Measurements from ENCODE around the gene DBH. TPM values are rescaled to one million over a fixed set of nuclear protein-coding genes. Genes with fewer than 3 reads are reported as not detected.
"Not testable (repeated sequence)": the region's sequence is repeated elsewhere in the genome, so short reads cannot be mapped to it uniquely, and the experiment has no call there.

The DBH gene
- total RNA-seq, 1 experiment from 2014 or later: not detected

DNA sequence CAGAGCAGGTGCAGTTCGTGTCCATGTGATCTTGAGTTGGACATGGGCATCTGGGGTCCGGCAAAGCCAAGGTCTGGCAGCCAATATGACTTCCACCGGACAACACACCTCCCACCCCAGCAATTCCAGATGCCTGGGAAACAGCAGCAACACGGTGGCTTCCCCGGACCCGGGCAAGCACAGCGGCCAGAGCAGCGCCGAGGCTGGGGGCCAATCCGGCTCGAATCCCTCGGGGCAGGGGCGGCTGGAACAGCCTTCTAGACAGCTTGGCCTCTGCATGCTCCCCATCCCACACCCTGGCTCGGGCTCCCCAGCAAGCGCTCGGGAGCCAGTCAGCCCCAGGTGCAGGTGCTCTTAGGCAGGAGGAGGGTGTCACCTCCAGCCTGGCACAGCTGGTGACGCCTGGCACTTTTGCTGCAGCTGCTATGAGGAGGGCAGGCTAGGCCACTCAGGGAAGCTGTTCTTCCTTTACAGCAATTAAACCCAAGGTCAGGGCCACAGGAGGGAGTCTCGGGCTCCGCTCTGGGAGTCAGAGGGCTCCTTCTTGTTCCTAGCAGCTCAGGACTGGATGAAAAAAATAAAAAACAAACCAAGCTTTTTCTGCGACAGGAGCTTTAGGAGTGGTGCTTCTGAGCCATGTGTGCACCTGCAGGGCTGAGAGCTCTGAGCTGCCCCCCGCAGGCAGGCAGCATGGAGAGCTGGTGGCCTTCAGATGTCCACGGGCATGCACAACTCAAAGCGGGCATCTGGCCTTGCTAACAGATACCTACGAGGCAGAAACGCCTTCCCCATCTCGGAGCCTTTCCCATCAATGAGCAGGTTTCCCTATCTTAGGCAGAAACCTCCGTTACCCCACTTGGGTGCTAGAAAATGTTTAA lies 28.2 kb downstream of the DBH start:
- Histone ChIP-seq H3K4me3 (no peak overlapping the region), H3K9me3 (no peaks in the 10 kb centered on the region), H3K27me3 (peaks cover 15% of the 10 kb centered on the region), H3K36me3 (no peaks in the 10 kb centered on the region)
- DNase-seq: no peak

DNA sequence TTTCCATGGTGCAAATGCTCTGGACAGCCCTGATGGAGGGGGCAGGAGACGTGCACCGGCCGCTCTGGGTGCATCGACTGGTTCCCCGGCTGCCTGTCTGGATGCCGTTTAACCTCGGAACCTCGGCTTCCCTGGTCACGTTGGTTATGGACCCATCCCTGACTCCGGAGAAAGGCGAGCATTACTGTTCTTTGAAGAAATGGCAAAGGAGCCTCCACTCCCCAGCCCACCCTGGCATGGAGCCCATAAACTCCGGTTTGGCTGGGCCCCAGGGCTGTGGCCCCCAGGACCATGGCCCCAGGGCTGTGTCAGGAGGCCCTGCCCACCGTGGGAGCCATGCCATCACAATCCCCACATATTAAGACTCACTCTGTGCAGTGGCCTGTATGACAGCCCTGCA lies 28.9 kb downstream of the DBH start:
- DNase-seq: no peak
- H3K36me3 ChIP-seq: no peaks in the 10 kb centered on the region
- no peaks in the 10 kb centered on the region for H3K9me3 ChIP-seq
- H3K4me3 ChIP-seq: no peak overlapping the region
- H3K27me3 ChIP-seq: peaks cover 15% of the 10 kb centered on the region

DNA sequence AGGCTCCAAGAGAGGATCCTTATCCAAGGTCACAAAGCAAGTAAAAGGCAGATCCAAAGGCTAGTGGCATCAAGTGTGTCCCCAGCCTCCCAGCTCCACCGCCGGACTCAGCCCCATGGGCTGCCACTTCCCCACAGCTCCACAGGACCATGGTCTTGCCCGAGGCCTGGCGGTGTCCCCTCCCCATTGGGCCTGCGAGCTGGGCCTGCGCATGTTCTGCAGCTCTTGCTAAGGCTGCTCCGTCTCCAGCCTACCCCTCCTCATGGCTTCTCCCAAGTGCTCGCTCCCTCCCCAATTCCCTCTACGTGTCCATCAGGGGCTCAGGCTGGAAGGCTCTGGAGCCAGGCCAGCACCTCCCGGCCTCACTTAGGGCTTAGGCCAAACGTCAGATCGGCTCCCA lies 29.4 kb downstream of the DBH start:
- H3K9me3 ChIP-seq: no peaks in the 10 kb centered on the region

DNA sequence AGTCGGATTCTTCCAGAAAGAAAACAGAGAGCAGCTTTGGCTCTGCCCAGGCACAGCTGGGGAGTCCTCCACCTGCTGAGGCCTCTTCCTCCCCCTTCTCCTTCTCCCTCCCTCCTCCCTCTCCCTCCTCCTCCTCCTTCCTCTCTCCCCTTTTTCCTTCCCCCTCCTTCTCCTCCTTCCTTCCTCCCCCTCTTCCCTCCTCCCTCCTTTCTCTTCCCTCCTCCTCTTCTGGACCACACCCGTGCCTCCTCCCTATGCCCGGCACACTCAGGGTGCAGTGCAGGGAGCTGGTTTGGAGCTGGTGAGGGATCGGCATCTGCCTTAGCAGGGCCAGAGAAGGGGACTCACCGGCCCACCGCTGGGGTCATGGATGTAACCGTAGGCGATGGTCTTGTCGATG lies 30.2 kb downstream of the DBH start:
- H3K36me3 ChIP-seq: no peaks in the 10 kb centered on the region
- no peaks in the 10 kb centered on the region for H3K9me3 ChIP-seq
- H3K27me3 ChIP-seq: peaks cover 14% of the 10 kb centered on the region
- no peak overlapping the region for H3K4me3 ChIP-seq
- DNase-seq: no peak

More for the DNA sequence above, 29.4 kb downstream of the DBH start:
- DNase-seq: no peak
- peaks cover 15% of the 10 kb centered on the region for H3K27me3 ChIP-seq
- H3K36me3 ChIP-seq: no peaks in the 10 kb centered on the region
- H3K4me3 ChIP-seq: no peak overlapping the region

DNA sequence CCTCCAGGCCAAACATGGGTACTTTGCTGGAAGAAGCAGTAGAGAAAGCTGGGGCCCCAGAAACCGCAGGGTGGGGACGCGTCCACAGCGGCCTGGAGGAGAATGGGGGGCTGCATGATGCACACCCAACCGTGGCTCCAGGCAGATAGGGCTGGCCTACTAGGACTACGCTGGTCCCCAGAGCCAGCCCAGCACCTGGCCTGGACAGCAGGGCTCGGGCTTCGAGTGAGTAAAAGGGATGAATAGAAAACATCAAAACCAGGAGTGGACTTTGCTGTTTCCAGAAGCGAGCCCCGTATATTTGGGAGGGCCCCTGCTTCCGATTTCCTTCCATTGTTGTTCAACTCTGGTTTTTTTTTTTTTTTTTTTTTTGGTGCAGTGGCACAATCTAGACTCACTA lies 30.7 kb downstream of the DBH start:
- peaks cover 9% of the 10 kb centered on the region for H3K27me3 ChIP-seq
- no peaks in the 10 kb centered on the region for H3K36me3 ChIP-seq
- DNase-seq: no peak
- no peaks in the 10 kb centered on the region for H3K9me3 ChIP-seq
- H3K4me3 ChIP-seq: no peak overlapping the region

DNA sequence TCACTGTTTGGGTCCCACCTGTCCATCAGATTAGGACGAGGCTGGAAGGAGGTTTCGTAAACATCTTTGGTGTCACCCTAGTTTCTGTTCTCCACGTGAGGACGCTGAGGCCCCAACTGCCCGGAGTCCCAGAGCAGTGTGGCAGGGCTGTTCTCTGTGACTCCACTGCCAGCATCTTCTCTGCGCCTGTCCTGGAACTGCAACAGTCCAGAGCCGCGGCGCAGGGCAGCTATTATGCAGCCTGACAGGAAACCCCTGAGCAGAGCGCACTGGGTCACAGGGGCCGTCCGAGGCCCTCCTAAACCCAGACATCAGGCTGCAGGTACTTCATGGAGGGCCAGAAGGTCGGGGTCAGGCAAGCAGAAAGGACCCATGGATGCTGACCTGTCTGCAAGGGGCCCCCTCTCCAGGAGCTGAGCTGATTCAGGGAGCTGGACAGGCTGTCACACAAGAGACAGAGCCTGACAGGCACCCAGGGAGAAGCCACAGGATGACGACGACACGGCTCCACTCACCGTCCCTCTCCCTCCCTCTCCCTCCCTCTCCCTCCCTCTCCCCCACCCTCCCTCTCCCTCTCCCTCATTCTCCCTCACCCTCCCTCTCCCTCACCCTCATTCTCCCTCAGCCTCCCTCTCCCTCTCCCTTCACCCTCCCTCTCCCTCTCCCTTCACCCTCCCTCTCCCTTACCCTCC lies 31.7 kb downstream of the DBH start:
- H3K36me3 ChIP-seq: no peaks in the 10 kb centered on the region
- H3K27me3 ChIP-seq: no peaks in the 10 kb centered on the region
- no peak overlapping the region for H3K4me3 ChIP-seq
- H3K9me3 ChIP-seq: no peaks in the 10 kb centered on the region
- no peak for DNase-seq

DNA sequence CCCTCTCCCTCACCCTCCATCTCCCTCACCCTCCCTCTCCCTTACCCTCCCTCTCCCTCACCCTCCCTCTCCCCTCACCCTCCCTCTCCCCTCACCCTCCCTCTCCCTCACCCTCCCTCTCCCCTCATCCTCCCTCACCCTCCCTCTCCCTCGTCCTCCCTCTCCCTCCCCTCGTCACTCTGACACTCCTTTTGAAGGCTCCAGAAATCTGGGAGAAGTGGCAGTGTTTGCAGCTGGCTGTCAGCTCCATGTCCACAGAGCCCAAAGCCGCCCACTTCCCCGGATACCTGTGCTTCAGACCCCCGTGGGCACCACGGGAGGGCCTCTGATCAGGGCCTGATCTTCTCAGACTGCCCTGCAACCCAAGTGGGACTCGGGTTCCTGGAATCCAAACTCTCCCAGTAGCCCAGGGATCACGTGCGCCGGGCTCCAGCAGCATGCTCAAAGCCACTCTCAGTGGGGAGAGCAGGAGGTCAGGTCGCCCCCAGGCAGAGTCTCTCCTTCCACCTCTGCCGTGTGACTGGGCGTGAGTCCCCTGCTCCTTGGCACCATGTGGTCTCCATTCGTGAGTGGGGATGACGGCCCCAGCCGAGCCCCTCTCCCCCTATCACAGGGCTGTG lies 33.1 kb downstream of the DBH start:
- DNase-seq: no peak
- Histone ChIP-seq H3K27me3 (no peaks in the 10 kb centered on the region), H3K36me3 (no peaks in the 10 kb centered on the region), H3K9me3 (no peaks in the 10 kb centered on the region), H3K4me3 (no peak overlapping the region)

DNA sequence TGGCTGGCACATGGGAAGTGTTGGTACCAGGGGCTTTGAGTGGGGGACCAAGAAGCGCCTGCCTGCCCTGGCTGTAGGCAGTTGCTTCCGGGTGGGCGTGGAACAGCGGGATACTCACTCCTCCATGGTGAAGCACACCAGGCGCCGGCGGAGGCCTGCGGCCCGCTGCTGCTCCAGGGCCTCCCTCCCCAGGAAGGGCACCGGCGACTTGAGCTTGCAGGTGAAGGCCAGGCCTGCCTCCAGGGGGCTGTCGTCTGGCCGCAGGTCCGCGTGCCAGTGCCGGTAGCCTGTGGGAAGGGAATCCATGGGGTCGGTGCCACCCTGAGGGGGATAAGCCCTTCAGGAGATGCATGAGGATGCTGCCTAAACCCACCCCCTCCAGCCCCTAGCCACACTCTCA lies 34.3 kb downstream of the DBH start:
- H3K27me3 ChIP-seq: no peaks in the 10 kb centered on the region

DNA sequence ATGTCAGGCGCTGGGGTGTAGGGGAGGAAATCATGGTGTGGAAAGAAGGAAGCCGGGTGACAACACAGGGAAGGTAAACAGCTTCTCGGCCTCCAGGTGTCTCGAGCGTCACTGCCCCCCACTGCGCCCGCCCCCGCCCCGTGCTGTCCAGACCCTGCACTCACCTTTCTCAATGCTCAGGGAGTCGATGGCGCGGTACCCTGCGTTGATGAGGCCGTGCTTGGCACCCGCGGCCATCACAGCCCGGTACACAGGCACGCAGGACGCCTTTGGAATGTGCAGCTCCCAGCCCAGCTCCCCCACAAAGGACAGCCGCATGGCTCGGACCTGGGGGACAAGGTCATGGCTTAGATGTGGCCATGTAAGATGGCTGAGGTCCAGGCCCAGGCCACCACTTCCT lies 35.2 kb downstream of the DBH start:
- Histone ChIP-seq H3K4me3 (no peak overlapping the region), H3K9me3 (no peaks in the 10 kb centered on the region), H3K27me3 (no peaks in the 10 kb centered on the region), H3K36me3 (no peaks in the 10 kb centered on the region)
- no peak for DNase-seq

More for the DNA sequence above, 34.3 kb downstream of the DBH start:
- Histone ChIP-seq H3K4me3 (no peak overlapping the region), H3K36me3 (no peaks in the 10 kb centered on the region), H3K9me3 (no peaks in the 10 kb centered on the region)
- DNase-seq: no peak

DNA sequence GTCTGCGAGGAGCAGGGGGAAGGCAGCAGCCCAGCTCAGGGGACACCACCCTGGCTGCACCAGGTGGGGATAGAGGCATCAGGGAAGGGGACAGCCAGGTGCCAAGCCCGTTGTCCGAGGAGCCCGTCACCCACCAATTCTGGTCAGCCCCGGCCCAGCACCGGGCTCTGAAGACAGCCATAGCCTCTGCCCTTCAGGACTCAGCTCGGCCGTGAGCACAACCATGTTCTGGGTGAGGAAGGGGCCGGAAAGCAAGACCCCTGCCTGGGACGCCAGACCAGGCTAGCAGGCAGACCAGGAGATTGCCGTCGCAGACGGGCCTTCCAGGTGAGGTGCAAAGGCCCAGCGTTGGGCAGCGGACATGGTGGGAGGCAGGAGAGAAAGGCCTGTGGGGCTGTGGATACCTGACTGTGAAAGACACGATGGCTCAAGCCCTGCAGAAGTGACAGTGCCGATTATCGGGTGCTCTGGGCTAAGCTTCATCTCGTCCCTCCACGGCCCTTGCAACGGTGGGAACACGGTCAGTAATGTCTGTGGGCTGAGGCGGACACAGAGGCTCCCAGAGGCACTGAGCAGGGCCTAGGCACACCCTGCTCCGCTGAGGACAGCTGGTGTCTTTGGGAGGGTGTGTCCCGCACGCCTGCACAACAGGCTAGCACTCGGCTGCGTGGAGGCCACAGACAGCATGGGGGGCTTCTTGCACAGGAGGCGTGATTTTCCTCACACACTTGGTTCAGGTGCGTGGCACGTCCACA lies 36.5 kb downstream of the DBH start:
- Histone ChIP-seq H3K9me3 (no peaks in the 10 kb centered on the region), H3K36me3 (no peaks in the 10 kb centered on the region), H3K4me3 (no peak overlapping the region), H3K27me3 (no peaks in the 10 kb centered on the region)
- DNase-seq: no peak

DNA sequence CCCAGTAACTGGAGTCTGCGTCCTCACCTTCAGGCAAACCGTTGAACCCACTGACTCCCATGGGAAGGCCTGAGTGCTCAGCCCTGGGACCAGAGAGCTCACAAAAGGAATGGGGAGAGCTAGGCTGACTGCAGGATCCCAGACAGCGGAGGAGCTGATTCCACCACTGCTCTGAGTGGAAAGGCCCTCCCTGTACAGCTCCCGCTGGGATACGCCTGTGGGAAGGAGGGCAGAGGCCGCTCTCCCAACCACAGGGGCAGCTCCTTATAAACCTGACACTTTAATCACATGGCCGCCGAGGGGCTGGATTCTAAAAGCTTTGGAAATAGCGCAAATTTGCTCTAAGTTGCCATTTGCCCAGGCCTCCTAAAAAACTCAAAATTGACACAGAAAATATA lies 37.1 kb downstream of the DBH start:
- no peak overlapping the region for H3K4me3 ChIP-seq
- no peaks in the 10 kb centered on the region for H3K9me3 ChIP-seq
- no peaks in the 10 kb centered on the region for H3K27me3 ChIP-seq
- H3K36me3 ChIP-seq: no peaks in the 10 kb centered on the region
- no peak for DNase-seq

DNA sequence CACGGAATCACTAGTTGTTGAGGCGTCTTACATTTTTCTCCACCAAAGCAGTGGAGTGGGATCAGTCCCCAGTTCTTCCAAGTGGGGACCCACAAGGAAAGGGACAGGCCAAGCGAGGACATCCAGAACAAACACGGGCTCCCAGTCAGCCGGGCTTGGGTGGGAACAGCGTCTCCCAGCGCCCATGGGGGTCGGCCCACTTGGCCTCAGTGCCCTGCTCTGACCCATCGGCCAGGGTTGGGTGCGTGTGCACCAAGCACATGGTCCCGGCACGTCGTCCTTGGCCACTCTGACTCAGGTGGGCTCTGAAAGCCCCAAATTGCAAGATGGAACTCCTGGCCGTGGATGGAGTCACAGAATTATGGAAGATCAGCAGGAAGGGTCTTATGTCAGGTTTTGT lies 37.9 kb downstream of the DBH start:
- no peak overlapping the region for H3K4me3 ChIP-seq
- H3K36me3 ChIP-seq: no peaks in the 10 kb centered on the region
- H3K27me3 ChIP-seq: no peaks in the 10 kb centered on the region
- H3K9me3 ChIP-seq: no peaks in the 10 kb centered on the region
- DNase-seq: no peak

DNA sequence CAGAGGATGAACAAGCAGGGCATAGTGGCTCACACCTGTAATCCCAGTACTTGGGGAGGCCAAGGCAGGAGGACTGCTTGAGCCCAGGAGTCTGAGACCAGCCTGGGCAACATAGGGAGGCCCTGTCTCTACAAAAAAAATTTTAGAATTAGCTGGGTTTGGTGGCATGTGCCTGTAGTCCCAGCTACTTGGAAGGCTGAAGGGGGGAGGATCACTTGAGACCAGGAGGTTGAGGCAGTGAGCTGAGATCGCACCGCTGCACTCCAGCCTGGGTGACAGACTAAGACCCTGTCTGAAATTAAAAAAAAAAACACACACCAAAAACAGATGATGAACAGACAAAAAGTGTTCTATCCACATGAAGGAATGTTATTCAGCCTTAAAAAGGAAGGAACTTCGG lies 39.6 kb downstream of the DBH start:
- DNase-seq, H3K4me3 ChIP-seq: not testable (repeated sequence)

DNA sequence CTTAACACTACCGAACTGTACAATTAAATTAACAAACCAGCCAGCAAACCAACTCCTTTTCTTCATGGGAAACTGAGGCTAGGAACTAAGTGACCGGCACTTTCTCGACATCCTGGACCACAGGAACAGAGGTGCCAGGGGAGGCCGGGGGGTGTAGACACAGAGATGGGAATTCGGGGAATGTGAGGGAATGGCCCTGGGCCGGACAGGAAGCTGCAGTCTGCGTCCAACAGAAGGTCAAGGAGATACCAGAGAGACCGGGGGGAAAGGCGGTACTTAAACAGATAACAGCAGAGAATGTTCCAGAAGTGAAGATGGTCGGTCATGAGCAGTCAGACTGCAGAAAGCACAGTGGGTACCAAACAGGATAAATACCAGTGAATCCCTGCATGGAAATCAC lies 40.3 kb downstream of the DBH start:
- Histone ChIP-seq H3K36me3 (no peaks in the 10 kb centered on the region), H3K9me3 (no peaks in the 10 kb centered on the region), H3K4me3 (no peak overlapping the region), H3K27me3 (no peaks in the 10 kb centered on the region)
- DNase-seq: no peak

More for the DNA sequence above, 39.6 kb downstream of the DBH start:
- not testable (repeated sequence) for H3K36me3 ChIP-seq, H3K9me3 ChIP-seq, H3K27me3 ChIP-seq

DNA sequence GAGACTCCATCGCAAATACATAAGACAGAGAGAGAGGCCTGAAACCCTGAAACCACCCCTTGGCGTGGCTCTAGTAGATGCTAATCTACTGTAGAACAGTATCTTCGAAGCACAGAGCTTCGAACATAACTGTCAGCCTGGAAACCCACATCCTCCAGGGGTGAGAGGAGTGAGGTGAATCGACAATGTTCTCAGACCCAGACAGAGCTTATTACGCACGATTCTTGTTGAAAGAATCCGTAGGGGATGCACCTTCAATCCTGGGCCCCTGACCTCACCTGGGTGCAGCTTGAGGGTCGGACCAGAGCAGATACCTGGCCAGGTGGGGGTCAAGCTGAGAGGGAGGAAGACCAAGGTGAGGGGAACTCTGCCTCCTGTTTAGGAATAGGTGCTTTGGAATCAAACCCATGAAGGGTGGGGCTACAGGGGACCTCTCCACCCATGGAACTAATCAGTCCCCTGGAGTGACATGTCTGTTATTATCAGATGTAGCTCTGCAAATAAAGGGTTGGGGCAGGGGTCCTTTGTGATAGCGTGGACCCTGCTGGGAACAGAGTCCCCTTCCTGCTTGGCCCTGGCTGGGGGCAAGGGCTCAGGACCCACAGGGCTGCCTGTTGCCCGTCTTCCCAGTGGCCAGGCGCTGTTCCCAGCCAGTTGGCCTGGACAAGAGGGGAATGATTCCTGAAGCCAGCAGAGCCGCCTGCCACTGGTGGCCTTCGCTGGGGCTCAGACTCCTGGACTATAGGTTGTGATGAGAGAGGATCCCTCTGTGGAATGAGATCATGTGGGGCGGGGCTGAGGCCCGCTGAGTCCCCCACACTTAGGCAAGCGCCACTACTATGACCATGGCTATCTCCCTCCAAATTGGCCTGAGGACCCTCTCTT lies 41.2 kb downstream of the DBH start:
- DNase-seq: no peak
- Histone ChIP-seq H3K4me3 (no peak overlapping the region), H3K9me3 (no peaks in the 10 kb centered on the region), H3K27me3 (no peaks in the 10 kb centered on the region), H3K36me3 (no peaks in the 10 kb centered on the region)

DNA sequence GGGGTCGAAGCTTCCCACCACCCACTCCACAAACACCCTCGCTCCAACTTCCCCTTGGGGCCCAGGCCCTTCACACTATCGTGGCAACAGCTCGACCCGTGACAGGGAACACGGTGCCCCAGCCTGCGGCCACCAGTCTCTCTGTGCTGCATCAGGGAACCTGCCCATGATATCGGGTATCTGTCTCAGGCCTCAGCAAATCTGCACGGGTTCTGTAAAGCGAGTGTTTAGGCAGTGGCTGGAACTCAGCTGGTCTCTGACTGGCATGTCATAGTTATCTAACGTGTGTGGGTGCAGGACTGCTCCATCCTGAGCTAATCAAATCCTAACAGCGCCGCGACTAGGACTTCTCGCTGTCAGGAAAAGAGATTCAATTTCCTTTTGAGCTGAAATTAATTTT lies 42.9 kb downstream of the DBH start:
- Histone ChIP-seq H3K36me3 (no peaks in the 10 kb centered on the region), H3K27me3 (no peaks in the 10 kb centered on the region), H3K4me3 (no peak overlapping the region), H3K9me3 (no peaks in the 10 kb centered on the region)
- no peak for DNase-seq
